Bronchial epithelial cell (primary cell): Measurements from ENCODE around the gene GEN1. TPM values are rescaled to one million over a fixed set of nuclear protein-coding genes. Genes with fewer than 3 reads are reported as not detected.
A peak's percentile ranks its signal among the peaks of the same experiment; 100 is the strongest.
"Not testable (repeated sequence)": the region's sequence is repeated elsewhere in the genome, so short reads cannot be mapped to it uniquely, and the experiment has no call there.

ENCODE experiments used
- DNase-seq: peaks from one replicate; pipeline ENCODE4 v3.0.0-alpha.2; 2010; ENCODE audit warnings: low read depth
- FAIRE-seq: peaks from 2 replicates; lab custom pipeline; 2011; peaks lifted over from hg19 to GRCh38; lab: Jason Lieb, UNC
- H3K27me3 ChIP-seq: 2 replicates; pipeline ENCODE4 v1.5.1; 2011; ENCODE audit warnings: low read length; ENCODE audit not compliant: control insufficient read depth, insufficient read depth
- H3K36me3 ChIP-seq: 2 replicates; pipeline ENCODE4 v1.5.1; 2011; ENCODE audit warnings: low read length; ENCODE audit not compliant: control insufficient read depth, insufficient read depth
- H3K4me3 ChIP-seq: 2 replicates; pipeline ENCODE4 v1.5.1; 2011; ENCODE audit warnings: mild to moderate bottlenecking, low read depth, low read length, control low read depth
- total RNA-seq: library from RNA; depleted of rRNA; stranded (reverse); fragments of >200 nt; gene quantifications from 2 replicates; pipeline ENCODE4 v1.2.1, GENCODE V29; 2014
- TF ChIP-seq, protein P1 (sequence below): IDR thresholded peaks from 2 replicates; pipeline ENCODE4 v1.5.1; 2011; ENCODE audit warnings: mild to moderate bottlenecking, moderate library complexity, low read length, control low read depth, inconsistent platforms; ENCODE audit not compliant: insufficient read depth, severe bottlenecking

GEN1 gene
- total RNA-seq, 1 donor from 2014 or later: 2.6 TPM

DNA sequence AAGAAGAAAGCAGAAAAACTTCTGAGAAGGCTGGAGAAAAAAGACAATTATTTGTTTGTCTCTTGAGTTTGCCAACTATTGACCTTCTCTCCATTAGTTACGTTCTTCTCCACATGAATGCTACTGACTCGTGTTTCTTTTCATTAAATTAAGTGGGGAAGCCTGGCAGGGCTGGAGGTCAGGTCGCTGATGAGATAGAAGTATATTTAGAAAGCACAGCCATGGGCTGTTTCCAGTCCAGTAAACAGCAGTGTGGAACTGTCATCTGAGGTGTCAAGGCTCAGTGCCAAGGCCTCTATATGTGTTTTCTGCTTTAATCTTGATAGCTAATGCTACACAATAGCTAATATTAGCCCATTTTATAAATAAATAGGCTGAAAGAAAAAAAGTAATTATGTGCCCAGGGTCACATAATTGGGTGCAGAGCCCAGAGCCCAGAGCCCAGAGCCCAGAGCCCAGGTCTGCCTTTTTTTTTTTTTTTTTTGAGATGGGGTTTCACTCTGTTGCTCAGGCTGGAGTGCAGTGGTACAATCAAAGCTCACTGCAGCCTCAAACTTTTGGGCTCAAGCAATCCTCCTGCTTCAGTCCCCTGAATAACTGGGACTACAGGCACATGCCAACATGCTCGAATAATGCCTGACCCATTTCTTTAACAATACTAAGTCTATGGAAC, 68.6 kb downstream of the GEN1 start:
- Histone ChIP-seq H3K4me3 (no peak overlapping the region), H3K36me3 (no peaks in the 10 kb centered on the region), H3K27me3 (no peaks in the 10 kb centered on the region)
- TF ChIP-seq, protein P1, sequence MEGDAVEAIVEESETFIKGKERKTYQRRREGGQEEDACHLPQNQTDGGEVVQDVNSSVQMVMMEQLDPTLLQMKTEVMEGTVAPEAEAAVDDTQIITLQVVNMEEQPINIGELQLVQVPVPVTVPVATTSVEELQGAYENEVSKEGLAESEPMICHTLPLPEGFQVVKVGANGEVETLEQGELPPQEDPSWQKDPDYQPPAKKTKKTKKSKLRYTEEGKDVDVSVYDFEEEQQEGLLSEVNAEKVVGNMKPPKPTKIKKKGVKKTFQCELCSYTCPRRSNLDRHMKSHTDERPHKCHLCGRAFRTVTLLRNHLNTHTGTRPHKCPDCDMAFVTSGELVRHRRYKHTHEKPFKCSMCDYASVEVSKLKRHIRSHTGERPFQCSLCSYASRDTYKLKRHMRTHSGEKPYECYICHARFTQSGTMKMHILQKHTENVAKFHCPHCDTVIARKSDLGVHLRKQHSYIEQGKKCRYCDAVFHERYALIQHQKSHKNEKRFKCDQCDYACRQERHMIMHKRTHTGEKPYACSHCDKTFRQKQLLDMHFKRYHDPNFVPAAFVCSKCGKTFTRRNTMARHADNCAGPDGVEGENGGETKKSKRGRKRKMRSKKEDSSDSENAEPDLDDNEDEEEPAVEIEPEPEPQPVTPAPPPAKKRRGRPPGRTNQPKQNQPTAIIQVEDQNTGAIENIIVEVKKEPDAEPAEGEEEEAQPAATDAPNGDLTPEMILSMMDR: no peak
- DNase-seq (no peak), FAIRE-seq (no peak)

DNA sequence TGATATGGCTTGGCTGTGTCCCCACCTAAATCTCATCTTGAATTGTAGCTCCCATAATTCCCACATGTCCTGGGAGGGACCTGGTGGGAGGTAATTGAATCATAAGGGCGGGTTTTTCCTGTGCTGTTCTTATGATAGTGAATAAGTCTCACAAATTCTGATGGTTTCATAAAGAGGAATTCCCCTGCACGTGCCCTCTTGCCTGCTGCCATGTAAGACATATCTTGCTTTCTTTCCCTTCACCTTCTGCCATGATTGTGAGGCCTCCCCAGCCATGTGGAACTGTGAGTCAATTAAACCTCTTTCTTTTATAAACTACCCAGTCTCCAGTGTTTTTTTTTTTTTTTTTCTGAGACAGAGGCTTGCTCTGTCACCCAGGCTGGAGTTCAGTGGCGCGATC, 69.7 kb downstream of the GEN1 start:
- DNase-seq: peak; percentile 49
- not testable (repeated sequence) for FAIRE-seq

GRCh38 chr2:17827316-17827715, 73.4 kb downstream of the GEN1 start:
- Histone ChIP-seq H3K36me3 (no peaks in the 10 kb centered on the region), H3K4me3 (no peak overlapping the region), H3K27me3 (peaks cover 1% of the 10 kb centered on the region)
- FAIRE-seq: no peak
- DNase-seq: no peak
- TF ChIP-seq, protein P1: no peak

More for the DNA sequence above, 69.7 kb downstream of the GEN1 start:
- not testable (repeated sequence) for H3K36me3 ChIP-seq, H3K27me3 ChIP-seq, H3K4me3 ChIP-seq

- H3K4me3 ChIP-seq: no peak overlapping the region
- H3K27me3 ChIP-seq: peaks cover 1% of the 10 kb centered on the region
- no peak for FAIRE-seq
Measured at GRCh38 chr2:17827785-17828184, 73.8 kb downstream of the GEN1 start.

DNA sequence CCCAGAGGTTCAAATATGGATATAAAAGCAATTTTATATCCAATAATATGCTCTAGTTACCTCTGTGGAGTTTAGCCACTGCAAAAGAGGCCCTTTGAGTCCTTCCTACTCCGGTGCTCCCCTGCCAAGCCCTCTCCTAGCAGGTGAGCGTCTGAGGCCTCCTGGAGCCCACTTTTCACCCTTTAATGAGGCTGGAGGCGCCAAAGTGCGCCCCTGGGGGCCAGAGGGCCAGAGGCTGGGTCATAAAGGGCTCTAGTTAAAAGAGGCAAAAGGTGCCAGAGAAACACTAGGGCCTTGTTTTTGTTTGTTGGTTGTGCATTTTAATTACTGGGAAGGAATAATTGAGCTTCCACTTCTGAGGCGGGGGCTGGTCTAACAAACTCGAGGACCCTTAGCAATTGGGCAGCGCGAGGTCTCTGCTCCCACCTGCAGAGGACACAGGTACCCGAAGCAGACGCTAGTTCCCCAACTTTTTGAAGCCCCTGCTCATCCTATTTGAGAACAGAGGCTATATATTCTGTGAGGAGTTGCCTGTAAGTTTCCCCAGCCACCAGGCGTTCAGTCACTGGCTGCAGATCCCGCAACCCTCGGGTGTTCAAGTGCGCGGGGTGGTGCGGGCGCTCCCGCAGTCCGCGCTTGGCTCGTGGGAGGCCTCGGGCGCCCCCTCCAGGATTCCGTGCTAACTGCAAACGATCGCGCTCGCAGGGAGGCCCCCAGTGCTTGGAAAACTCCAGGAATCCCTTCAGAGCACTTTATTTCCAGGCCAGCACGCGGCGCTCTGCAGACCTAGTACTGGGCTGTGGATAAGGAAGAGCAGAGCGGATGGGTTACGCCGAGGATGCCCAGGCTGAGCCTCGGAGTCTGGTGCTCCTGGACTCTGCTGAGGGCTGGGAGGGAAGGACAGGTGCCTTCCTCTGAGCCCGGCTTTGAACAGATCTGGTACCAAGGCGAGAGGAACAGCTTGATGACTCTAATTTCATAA, 76.4 kb downstream of the GEN1 start:
- Histone ChIP-seq H3K4me3 (peak overlapping the region; percentile 10), H3K27me3 (peaks cover 1% of the 10 kb centered on the region), H3K36me3 (no peaks in the 10 kb centered on the region)
- TF ChIP-seq, protein P1: peak; percentile 93
- peak; percentile 78 for DNase-seq
- FAIRE-seq: no peak

More at GRCh38 chr2:17827785-17828184, 73.8 kb downstream of the GEN1 start:
- no peaks in the 10 kb centered on the region for H3K36me3 ChIP-seq
- TF ChIP-seq, protein P1: no peak
- no peak for DNase-seq

DNA sequence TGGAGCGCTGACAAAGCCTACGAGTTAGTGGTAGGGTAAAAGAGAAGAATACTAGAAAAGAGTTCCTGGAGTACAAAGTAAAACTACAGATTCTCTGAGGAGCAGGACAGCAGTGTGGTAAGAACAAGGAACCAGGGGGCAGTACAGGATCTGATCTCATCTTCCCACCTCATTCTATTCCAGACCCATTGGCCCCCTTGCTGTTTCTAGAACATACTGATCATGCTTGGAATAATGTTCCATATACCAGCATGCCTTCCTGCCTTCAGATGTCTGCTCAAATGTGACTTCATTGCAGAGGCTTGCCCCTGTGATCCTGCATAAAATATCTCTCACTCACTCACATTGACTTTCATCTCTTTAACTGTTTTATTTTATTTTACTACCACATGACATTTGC, 81.6 kb downstream of the GEN1 start:
- TF ChIP-seq, protein P1: no peak
- Histone ChIP-seq H3K4me3 (no peak overlapping the region), H3K27me3 (no peaks in the 10 kb centered on the region), H3K36me3 (no peaks in the 10 kb centered on the region)
- FAIRE-seq (no peak), DNase-seq (no peak)
